SH-SY5Y (cell line): ENCODE data around the gene IRF3.

Source experiments
- GATA2 ChIP-seq: IDR thresholded peaks from 2 replicates; pipeline ENCODE4 v1.6.1; 2011; ENCODE audit warnings: mild to moderate bottlenecking, low read depth, low read length
- GATA3 ChIP-seq: IDR thresholded peaks from 2 replicates; pipeline ENCODE4 v1.6.1; 2011; ENCODE audit warnings: low read depth, mild to moderate bottlenecking, low read length, moderate library complexity

DNA sequence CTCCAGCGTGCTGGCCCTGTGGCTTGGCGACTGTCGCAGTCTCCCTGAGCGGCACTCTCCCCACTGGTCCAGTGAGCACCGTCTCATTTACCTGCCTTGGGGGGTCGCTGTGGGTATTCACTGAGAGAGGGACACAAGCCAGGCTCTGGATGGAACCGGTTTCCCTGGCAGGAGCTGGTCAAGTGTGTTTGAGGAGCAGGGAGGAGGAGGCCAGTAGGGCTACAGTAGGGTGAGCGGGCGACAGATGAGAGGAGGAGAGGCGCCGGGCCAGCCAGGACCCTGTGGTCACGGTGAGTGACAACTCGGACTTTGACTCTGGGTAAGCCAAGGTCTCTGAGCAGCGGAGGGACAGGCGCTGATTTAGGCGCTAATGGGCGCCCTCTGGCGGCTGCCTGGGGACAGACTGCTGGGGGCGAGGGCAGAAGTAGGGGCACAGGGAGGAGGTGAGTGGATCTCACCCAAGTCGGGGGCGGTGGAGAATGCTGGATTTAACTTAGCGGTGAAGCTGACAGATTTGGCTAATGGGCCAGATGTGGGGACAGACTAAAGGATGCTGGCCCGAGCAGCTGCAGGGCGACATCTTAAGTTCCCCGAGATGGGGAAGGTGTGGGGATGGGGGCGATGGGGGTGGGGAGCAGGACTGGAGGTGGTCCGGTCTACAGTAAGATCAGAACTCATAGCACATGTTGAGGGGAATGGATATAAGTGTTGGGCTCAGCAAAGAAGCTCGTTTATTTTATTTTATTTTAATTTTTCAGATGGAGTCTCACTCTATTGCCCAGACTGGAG, 6.7 kb upstream of the IRF3 start:
- TF ChIP-seq GATA3 (no peak), GATA2 (no peak; the same call in 1 of the 2 replicates)
